ENCODE measurements around the gene FHDC1.

FHDC1 gene

DNA sequence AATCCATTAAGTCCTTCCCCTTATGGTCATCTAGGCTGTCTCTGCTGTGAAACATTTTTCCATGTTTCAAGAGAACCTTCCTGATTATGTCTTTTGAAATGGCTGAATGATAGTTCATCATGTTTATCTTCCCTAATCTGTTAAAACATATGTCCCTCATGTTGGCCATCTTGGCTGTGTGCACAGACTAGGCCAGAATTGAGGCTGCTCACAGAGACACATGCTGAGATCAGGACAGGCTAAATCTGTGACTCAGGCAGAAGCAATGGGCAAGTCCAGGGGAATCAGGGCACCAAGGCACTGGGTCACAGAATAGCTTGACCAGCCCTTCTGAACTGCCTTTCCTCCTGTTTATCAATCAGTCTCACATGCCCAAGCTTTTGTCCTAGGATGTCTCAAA is 78.3 kb downstream of the FHDC1 start:
- DNase-seq = no peak

GRCh38 chr4:153016592-153016991 is 80.5 kb downstream of the FHDC1 start:
- no peak for DNase-seq

DNA sequence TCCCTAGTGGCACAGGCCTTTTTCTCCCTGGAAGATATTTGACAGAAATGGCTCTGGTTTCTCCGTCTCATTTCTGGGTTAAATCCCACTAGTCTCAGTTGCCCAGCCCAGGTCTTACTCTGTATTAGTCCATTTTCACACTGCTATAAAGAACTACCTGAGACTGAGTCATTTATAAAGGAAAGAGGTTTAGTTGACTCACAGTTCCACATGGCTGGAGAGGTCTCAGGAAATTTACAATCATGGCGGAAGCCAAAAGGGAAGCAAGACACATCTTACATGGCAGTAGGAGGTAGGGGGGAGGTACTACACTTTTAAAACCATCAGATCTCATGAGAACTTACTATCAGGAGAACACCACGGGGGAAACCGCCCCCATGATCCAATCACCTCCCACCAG is 81.9 kb downstream of the FHDC1 start:
- DNase-seq = no peak

DNA sequence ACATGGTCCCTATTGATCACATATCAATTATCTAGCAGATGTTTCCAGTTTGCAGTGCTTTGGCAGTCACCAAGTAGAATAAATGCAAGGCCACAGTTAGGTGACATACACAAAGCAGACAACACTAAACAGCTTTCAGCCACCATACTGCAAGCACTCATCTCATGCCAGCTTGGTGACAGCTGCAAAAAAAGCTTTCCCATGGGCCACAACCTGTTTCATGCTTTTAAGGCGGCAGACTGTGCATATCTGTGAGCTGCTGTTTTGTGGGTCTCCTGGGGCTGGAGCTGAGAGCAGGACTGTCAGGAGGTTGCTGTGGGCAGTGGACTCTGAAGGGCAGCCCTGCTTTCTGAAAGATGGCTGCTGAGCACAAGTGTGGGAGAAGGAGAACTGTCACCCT is 82.6 kb downstream of the FHDC1 start:
- DNase-seq = peak in 1 of 2 experiments; percentile 27

GRCh38 chr4:153019906-153020305 is 83.8 kb downstream of the FHDC1 start:
- DNase-seq = no peak

GRCh38 chr4:153020457-153020856 is 84.3 kb downstream of the FHDC1 start:
- DNase-seq = no peak

DNA sequence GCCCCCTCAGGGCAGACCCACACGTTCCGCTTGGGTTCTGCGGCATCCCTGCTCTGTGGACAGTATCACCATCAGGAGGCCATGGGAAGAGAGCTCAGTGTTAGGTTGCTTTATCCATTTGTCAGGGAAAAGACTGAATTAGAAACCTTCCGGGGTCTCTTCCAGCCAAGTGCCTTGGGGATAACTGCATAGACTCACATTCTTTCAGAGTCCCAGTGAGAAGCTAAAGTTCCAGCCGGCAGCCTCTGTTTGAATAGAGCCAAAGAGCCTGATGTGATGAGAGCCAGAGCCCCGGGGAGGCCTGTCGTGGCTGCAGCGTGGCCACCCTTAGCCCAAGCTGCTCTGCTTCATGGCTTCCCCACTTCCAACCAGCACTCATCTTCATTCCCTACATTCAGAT is 85.2 kb downstream of the FHDC1 start:
- DNase-seq = no peak

- DNase-seq = peak; percentile 79 to 87
These were observed 86.2 kb downstream of the FHDC1 start for GRCh38 chr4:153022241-153022715.

- peak in 1 of 2 experiments; percentile 19 for DNase-seq
These were observed 87.0 kb downstream of the FHDC1 start for GRCh38 chr4:153023139-153023538.

- DNase-seq = peak in 1 of 2 experiments; percentile 16
These were observed 87.7 kb downstream of the FHDC1 start for GRCh38 chr4:153023692-153024394.

DNA sequence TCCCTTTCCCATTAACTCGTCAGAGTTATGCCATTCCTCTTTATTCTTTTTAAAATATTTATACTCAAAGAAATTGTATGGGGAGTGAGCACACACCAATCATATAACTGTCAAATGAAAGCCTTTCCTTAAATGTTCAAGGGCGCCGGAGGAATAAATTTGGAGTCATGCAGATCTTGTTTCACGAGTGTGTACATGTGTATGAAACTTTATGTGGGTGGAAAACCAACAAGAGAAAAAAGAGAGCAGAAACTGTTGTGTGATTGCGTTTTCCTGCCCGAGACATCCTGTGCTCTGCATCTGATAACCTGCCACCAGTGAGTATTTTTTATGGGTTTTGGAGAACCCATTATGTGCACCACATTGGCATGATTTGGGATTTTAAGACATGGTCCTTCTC is 88.3 kb downstream of the FHDC1 start:
- no peak for DNase-seq

DNA sequence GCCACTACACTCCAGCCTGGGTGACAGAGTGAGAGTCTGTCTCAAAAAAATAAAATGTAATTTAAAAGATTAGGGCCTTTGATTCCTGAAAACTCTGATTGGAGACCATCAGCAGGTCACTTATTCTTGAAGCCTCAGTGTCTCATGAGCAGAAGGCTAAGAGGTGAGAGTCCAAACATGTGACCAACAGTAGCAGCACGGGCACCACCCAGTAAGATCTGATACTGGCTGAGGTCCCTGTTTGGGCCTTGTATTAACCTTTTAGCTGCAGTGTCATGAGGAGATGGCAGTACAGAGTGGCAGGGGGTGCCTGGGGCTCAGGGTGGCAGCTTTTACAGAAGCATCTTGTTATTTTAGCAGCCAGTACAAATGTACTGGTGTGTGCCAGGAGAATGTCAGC is 89.3 kb downstream of the FHDC1 start:
- DNase-seq = no peak

DNA sequence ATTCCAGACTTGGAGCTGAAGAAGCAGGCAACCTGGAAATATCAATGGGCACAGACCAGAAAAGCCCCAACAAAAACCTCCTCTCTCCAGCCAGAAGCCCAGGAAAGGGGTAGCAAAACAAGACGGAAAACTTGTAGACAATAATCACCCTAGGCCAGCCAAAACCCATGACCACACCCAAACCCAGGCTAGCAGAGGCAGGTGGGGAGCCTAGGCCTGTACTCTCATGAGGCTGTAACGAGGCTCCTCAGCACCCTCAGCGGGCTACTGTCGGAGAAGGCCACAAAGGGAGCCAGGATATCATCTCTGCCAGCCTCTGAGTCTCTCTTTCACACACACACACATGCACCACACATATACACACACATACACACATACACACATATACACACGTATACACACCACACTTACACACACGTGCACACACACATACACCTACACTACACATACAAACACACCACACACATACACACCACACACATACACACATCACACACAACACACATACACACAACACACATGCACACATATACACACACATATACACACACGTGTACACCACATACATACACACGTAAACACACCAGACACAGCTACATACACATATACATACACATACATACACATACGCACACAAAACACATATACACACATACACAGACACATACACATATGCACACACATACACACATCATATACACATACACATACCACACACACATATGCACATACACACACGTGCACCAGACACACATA is 90.6 kb downstream of the FHDC1 start:
- no peak for DNase-seq

- no peak for DNase-seq
These were observed 91.7 kb downstream of the FHDC1 start for GRCh38 chr4:153027866-153028265.

GRCh38 chr4:153028535-153028934 is 92.4 kb downstream of the FHDC1 start:
- DNase-seq = no peak
